ENCODE measurements around the gene PPTC7.
"Not testable (repeated sequence)": the region's sequence is repeated elsewhere in the genome, so short reads cannot be mapped to it uniquely, and the experiment has no call there.

PPTC7 gene

DNA sequence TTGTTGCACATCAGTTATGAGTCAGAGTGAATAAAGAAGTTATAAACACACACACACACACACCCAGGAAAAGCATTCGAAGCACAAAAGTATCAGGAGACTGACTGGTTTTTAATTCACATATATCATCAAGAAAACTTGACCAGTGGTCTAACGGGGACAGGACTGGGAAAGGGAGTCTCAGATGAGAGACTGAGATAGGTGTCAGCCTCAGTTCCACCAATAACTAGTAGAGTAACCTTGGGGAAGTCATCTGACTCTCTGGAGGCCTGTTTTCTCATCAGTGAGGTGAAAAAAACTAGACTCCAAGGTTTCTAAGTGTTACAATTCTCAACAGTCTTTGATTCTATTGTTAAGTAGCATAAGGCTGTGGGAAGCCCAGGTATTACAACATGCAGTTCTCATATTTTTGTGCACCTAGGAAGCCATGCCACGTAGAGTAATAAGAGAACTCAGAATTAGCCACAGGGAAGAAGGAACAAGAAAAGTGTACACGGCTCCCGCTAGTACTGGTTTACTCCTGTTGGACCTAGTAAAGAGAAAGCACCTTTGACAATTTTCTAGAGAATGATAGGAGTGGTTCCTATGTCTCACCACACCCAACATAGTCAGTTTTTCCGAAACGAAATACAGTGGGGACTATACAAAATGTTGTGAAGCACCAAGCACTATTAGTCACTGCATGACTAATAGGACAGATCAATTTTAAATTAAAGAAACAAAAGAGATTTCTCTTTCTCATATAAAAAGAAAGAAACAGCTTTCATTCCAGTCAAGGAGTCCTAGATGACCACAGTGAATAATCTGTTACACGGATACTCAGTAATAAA is 5.0 kb downstream of the PPTC7 start:
- peak; percentile 54 for DNase-seq (ENCODE audit: low spot score)
- in situ Hi-C loops (cut with MboI; ENCODE audit: low pct_unique_long_range_greater_than_20kb, low sequenced_read_pairs, unreplicated experiment), result no loop called here
- TF ChIP-seq, protein P1, sequence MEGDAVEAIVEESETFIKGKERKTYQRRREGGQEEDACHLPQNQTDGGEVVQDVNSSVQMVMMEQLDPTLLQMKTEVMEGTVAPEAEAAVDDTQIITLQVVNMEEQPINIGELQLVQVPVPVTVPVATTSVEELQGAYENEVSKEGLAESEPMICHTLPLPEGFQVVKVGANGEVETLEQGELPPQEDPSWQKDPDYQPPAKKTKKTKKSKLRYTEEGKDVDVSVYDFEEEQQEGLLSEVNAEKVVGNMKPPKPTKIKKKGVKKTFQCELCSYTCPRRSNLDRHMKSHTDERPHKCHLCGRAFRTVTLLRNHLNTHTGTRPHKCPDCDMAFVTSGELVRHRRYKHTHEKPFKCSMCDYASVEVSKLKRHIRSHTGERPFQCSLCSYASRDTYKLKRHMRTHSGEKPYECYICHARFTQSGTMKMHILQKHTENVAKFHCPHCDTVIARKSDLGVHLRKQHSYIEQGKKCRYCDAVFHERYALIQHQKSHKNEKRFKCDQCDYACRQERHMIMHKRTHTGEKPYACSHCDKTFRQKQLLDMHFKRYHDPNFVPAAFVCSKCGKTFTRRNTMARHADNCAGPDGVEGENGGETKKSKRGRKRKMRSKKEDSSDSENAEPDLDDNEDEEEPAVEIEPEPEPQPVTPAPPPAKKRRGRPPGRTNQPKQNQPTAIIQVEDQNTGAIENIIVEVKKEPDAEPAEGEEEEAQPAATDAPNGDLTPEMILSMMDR (IDR thresholded peaks at IDR 0.05; ENCODE audit: extremely low read depth, insufficient read depth, missing control alignments), result no peak

DNA sequence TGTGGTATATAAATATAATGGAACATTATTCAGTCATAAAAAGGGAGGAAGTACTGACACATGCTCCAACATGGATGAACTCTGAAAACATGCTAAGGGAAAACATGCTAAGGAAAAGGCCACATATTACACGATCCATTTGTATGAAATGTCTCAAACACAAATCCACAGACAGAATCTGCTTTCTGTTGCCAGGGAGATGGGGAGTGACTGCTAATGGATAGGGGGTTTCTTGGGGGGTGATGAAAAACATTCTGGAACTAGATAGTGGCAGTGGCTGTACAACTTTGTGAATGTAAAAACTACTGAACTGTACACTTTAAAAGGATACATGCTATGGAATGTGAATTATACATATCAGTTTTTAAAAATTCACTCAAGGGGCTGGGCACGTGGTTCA is 6.6 kb downstream of the PPTC7 start:
- in situ Hi-C loops (cut with MboI; ENCODE audit: low pct_unique_long_range_greater_than_20kb, low sequenced_read_pairs, unreplicated experiment), result no loop called here
- TF ChIP-seq, protein P1 (IDR thresholded peaks at IDR 0.05; ENCODE audit: extremely low read depth, insufficient read depth, missing control alignments), result no peak
- DNase-seq (ENCODE audit: low spot score), result no peak

DNA sequence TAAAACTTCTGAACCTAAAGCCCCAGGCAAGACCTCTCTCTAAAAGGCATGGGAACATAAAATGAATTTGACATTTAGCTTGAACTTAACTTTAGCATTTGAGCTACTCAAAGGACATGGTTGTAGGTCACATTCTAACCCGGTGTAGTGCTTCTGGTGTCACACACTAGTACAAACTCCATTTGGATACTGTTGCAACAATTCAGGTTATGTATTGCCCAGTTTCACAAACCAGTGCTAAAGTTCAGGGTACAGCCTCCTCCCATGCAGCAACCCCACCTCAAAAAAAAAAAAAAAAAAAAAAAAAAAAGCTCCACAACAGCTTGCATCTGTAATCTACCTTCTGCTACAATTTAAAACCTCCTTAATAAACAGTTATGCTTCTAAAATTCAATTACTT is 7.8 kb downstream of the PPTC7 start:
- in situ Hi-C loops (cut with MboI; ENCODE audit: low pct_unique_long_range_greater_than_20kb, low sequenced_read_pairs, unreplicated experiment), result no loop called here
- no peak for DNase-seq (ENCODE audit: low spot score)
- TF ChIP-seq, protein P1 (IDR thresholded peaks at IDR 0.05; ENCODE audit: extremely low read depth, insufficient read depth, missing control alignments), result no peak

DNA sequence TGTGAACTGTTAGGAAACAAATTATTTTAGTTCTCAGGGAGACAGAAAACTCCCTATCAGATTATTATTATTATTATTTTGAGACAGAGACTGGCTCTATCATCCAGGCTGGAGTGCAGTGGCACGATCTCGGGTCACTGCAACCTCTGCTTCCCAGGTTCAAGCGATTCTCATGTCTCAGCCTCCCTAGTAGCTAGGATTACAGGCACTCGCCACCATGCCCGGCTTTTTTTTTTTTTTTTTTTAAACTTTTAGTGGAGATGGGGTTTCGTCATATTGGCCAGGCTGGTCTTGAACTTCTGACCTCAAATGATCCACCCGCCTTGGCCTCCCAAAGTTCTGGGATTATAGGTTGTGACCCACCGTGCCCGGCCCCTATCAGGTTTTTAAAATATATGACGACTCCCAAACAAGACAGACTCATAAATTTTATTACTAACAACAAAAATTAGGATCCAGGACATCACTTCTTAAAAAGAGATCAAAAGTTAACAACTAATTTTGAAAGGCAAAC is 8.3 kb downstream of the PPTC7 start:
- DNase-seq (ENCODE audit: low spot score); in situ Hi-C loops (cut with MboI; ENCODE audit: low pct_unique_long_range_greater_than_20kb, low sequenced_read_pairs, unreplicated experiment): not testable (repeated sequence)

DNA sequence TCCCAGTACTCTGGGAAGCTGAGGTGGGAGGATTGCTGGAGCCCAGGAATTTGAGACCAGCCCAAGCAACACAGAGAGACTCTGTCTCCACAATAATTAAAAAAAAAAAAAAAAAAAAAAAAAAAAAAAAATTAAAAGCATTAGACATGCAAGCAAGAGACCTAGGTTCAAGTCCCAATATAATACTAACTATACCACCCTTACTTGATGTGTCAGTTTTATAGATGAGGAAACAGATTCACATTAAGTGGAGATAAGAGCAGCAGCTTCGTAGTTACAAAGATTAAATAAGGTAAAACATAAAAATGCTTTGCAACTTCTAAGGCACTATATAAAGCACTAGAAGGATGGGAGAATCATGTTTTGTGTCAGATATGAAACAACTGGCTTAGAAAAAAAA is 9.1 kb downstream of the PPTC7 start:
- in situ Hi-C loops (cut with MboI; ENCODE audit: low pct_unique_long_range_greater_than_20kb, low sequenced_read_pairs, unreplicated experiment), result no loop called here
- TF ChIP-seq, protein P1 (IDR thresholded peaks at IDR 0.05; ENCODE audit: extremely low read depth, insufficient read depth, missing control alignments), result no peak
- DNase-seq (ENCODE audit: low spot score), result no peak

DNA sequence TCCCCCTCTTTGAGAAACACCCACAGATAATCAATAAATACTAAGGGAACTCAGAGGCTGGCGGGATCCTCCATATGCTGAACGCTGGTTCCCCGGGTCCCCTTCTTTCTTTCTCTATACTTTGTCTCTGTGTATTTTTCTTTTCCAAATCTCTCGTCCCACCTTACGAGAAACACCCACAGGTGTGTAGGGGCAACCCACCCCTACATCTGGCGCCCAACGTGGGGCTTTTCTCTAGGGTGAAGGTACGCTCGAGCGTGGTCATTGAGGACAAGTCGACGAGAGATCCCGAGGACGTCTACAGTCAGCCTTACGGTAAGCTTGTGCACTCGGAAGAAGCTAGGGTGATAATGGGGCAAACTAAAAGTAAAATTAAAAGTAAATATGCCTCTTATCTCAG is 12.3 kb downstream of the PPTC7 start:
- in situ Hi-C loops (cut with MboI; ENCODE audit: low pct_unique_long_range_greater_than_20kb, low sequenced_read_pairs, unreplicated experiment); DNase-seq (ENCODE audit: low spot score): not testable (repeated sequence)

DNA sequence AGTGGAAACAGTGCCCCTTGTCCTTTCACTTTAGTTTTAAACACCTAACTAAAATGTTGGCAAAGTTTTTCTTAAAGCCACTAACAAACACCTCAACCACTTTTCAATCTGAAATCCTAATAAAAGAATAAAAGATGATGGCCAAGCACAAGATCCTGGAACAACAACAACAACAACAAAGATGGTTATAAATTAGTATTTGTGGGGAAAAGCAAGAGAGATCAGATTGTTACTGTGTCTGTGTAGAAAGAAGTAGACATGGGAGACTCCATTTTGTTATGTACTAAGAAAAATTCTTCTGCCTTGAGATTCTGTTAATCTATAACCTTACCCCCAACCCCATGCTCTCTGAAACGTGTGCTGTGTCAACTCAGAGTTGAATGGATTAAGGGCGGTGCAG is 13.3 kb downstream of the PPTC7 start:
- DNase-seq (ENCODE audit: low spot score); in situ Hi-C loops (cut with MboI; ENCODE audit: low pct_unique_long_range_greater_than_20kb, low sequenced_read_pairs, unreplicated experiment): not testable (repeated sequence)

DNA sequence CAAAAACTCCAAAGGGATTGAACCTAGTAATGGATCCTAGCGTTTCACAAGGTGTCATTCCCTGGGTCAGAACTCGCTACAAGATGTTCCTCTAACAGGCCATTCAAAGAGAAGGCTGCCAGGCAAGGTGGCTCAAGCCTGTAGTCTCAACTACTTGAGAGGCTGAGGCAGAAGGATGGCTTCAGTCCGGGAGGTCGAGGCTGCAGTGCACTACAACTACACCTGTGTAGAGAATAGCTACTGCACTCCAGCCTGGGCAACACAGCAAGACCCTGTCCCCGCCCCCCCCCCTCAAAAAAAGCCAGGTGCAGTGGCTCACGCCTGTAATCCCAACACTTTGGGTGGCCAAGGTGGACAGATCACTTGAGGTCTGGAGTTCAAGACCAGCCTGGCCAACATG is 14.4 kb downstream of the PPTC7 start:
- DNase-seq (ENCODE audit: low spot score), result no peak
- TF ChIP-seq, protein P1 (IDR thresholded peaks at IDR 0.05; ENCODE audit: extremely low read depth, insufficient read depth, missing control alignments), result no peak
- in situ Hi-C loops (cut with MboI; ENCODE audit: low pct_unique_long_range_greater_than_20kb, low sequenced_read_pairs, unreplicated experiment), result no loop called here
